GM04503 (cell line): ENCODE measurements around the gene TMEM247.

ENCODE experiments used
- DNase-seq: peaks from one replicate; pipeline ENCODE4 v3.0.0-alpha.2; 2012; ENCODE audit warnings: low read depth

Gene TMEM247

GRCh38 chr2:46479265-46479664, at the start of gene TMEM247:
Gene TMEM247 (plus strand): TSS chr2:46479565.
- DNase-seq, result no peak

- no peak for DNase-seq
Measured at GRCh38 chr2:46430413-46430812, 49.0 kb upstream of the TMEM247 start.

DNA sequence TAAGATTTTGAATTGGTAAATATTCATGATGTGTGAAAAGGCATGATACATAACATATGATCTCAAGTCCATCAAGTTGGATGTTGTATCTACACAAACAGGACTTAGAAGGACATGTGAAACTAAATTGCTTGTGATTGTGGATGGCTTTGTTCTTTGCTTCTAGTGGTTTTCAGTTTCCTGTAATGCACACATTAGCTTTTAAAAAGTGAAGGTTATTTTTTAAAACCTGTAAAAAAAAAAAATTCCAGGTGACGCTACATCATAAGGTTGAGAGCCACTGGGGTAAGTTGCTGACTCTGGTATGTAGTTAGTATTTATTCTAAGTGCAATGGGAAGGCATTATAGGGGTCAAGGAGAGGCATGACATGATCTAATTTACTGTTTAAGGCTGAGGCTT, 48.4 kb upstream of the TMEM247 start:
- no peak for DNase-seq

DNA sequence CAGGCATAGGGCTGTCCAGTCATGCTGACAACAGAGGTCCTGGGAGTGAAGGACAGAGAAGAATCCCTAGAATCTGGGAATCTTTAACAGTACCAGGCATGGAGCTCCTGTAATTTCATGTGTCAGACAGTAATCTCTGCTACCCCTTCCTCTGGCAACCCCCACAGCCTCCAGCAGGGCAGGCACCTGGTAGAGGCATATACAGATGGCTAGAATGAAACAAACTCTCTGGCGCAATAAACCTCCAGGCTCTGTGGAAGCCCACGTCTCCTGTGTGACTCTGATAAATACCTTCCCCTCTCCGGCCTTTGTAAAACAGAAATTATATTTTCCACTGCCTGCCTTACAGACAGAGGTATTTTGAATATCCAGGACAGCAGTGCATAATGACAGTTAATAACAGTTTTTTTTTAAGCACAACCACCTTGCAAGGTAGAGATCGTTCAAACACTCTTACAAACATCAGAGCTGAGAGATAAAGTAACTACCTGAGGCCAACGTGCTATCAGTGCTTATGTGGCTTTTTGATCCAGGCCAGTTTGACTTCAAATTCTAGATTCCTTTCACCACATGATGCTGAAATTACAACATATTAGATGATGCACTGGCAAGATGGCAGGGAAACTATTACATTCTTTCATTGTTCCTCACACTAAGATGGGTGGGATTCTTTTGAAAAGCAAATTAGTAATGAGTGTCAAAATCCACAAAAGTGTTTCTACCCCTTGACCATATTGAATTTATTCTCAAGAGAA, 47.7 kb upstream of the TMEM247 start:
- no peak for DNase-seq

DNA sequence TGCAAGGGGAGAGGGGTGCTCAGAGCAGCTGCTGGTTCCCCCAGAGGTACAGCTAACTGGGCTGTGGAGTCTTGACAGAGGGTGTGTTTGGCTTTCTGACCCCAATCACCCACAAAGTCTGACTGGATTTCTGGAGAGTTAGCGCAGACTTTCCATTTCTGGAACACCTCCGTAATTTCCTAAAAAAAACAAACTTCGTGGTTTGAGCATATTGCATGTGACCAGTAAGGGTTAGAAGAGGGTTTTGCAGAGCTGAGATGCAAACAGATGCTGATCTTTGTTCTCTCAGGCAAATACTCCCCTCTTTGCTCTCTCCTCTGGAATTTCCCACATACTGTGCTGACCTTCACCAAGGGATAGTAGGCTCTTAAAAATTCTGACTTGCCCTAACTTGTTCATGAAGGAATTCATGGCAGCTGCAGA, 44.5 kb upstream of the TMEM247 start:
- DNase-seq, result no peak

DNA sequence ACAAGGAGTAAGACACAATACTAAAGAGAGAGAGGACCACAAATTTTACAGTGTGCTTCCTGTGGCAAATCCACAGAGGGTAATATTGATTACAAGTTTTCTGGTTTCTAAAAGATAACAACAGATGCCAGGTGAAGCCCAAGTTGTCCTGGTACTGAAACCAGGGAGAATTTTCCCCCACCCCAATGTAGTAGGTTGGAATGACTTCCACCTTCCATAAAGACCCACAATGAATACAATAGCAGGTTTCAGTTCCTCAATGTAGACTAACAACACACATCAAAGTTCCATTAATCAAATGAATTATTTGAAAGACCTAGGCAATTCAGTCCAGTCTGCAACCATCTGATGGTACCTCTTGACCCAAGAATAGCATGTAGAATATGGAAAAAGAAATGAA, 44.0 kb upstream of the TMEM247 start:
- no peak for DNase-seq

DNA sequence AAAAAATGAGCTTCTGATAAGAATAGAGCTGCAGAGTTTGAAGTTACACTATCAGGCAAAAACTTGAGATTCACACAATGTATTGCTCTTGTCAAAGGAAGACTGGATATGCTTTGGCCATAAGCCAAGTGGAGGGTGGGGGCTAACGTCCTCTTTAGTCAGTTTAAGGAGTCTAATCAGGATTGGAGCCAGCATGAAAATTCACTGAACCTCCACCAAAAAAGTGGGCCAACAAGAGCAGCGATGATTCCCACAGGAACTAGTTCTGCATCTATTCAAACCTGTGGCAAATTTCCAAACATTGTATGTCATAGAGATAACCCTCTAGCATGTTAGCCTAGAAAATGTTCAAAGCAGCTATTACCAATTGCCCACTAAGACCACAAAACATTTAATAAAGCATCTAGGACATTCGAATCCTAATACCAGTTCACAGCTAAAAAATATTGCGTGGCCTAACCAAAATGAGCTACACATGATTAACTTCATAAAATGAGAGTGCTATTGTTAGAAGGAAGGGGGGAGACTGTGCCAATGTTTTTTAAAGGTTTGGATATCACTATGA, 43.5 kb upstream of the TMEM247 start:
- DNase-seq, result no peak

DNA sequence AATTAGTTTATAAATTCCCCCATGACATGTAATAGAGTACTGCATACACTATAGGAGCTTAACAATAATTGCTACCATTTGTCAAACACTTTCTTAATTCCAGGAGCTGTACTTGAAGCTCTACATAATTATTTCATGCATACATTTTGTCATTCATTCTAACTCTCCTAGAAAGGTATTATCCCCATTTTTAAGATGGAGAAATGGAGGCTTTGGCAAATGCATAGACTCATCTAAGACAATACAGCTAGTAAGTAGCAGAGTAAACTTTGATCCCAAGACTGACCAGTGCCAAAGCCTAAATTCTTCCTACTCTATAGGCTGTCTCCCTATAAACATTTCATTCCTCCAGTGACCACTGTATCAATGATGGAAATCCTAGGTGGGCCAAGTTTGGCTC, 42.6 kb upstream of the TMEM247 start:
- no peak for DNase-seq

- no peak for DNase-seq
Measured at GRCh38 chr2:46438102-46438501, 41.3 kb upstream of the TMEM247 start.

GRCh38 chr2:46438794-46439193, 40.6 kb upstream of the TMEM247 start:
- no peak for DNase-seq

DNA sequence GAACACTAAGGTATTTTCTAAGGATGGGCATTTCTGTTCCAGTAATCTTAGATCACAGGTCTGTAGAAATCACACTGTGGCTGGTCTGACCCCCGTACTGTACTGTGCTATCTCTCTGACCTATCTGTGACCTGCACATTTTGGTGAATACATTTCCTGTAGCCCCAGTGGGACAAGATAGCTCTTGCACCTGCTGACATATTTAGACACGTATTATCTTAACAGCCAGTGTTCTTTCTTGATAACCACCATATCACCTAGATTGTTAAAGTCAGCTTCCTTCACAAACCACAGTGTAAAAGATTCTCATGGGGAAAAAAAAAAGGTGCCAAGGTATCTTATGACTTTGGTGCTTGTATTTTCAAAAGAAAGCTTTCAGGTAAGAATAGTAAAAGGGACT, 39.8 kb upstream of the TMEM247 start:
- DNase-seq, result no peak

- no peak for DNase-seq
Measured at GRCh38 chr2:46441838-46442712, 37.3 kb upstream of the TMEM247 start.

- DNase-seq, result no peak
Measured at GRCh38 chr2:46444732-46445131, 34.6 kb upstream of the TMEM247 start.

- no peak for DNase-seq
Measured at GRCh38 chr2:46445556-46445955, 33.8 kb upstream of the TMEM247 start.

DNA sequence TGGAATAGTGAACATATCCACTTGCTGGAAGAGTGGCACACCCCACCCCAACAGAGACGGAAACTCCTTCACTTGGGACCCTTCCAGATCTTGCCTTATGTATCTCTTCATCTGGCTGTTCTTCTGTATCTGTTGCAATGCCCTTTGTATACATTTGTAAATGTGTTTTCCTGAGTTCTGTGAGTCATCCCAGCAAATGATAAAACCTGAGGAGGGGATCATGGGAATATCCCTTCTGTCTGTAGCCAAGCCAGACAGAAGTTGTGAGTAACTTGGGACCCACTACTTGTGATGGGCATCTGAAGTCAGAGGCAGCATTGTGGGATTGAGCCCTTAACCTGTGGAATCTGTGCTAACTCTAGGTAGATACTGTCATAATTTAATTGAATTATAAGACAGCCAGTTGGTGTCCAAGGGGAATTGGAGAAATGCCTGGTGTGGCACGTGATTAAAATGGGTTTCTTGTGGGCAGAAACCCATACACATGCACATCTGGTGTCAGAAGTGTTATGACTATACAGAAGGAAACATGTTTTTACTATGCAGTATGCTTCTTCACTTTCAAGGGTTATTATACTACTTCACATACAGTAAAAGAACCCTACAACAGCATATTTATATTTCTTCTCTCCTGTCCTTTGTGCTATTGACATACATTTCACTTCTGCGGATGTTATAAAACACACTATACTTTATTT, 32.3 kb upstream of the TMEM247 start:
- DNase-seq, result no peak

DNA sequence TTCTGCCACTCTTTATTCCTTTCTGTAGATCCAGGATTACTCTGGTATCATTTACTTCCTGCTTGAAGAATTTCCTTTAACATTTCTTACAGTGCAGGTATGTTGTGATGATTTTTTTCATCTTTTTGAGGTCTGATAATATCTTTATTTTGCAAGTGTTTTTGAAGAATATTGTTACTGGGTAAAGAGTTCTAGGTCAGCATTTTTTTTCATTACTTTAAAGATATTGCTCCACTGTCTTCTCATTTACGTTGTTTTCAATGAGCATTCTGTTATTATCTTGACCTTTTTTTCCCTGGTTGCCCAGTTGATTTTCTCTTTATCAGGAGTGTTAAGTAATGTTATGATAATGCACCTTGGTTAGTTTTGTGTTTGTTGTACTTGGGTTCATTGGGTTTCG, 31.7 kb upstream of the TMEM247 start:
- no peak for DNase-seq

DNA sequence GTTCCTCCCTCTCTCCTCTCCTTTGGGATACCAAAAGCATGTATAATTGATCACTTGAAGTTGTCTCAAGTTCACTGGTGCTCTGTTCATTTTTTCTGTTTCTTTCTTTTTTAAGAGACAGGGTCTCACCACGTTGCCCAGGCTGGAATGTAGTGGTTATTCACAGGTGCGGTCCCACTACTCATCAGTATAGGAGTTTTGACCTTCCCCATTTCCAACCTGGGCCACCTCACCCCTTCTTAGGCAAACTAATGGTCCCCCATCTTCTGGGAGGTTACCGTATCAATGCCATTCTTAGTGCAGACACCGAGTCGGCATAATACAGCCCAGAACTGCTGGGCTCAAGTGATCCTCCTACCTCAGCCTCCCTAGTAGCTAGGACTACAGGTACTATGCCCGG, 31.3 kb upstream of the TMEM247 start:
- no peak for DNase-seq

- DNase-seq, result no peak
Measured at GRCh38 chr2:46448641-46449040, 30.7 kb upstream of the TMEM247 start.

- DNase-seq, result no peak
Measured at GRCh38 chr2:46449700-46450099, 29.7 kb upstream of the TMEM247 start.

- DNase-seq, result no peak
Measured at GRCh38 chr2:46451131-46451711, 28.1 kb upstream of the TMEM247 start.

GRCh38 chr2:46456789-46457188, 22.6 kb upstream of the TMEM247 start:
- no peak for DNase-seq
